HG03469 (cell line): Measurements from ENCODE around the gene OR10G3.
"Not testable (repeated sequence)": the region's sequence is repeated elsewhere in the genome, so short reads cannot be mapped to it uniquely, and the experiment has no call there.

ENCODE experiments used
- ATAC-seq: cut with Tn5 transposase; IDR thresholded peaks from one replicate; pipeline ENCODE4 v1.9.1; 2021; ENCODE audit warnings: mild to moderate bottlenecking, moderate library complexity, moderate number of reproducible peaks; ENCODE audit not compliant: unreplicated experiment

The OR10G3 gene, protein sequence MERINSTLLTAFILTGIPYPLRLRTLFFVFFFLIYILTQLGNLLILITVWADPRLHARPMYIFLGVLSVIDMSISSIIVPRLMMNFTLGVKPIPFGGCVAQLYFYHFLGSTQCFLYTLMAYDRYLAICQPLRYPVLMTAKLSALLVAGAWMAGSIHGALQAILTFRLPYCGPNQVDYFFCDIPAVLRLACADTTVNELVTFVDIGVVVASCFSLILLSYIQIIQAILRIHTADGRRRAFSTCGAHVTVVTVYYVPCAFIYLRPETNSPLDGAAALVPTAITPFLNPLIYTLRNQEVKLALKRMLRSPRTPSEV

DNA sequence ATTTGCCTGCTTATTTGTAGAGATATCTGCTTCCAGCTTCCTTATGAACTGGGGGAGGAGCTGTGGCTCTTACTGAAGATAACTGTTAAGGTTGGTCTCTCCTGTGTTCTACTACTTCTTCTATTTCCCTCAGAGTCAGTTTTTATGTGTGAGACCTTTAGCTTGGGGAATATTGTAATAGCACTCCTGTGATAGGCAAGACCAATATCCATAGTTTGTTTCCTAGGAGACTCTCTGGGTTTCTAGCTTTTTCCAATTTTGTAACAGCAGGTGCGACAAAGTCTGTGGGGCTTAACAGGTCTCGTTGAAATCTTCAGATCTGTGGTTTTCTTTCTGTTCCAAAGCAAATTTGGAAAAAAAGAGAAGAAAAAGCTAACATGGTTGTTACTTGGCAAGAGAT is at the start of gene OR10G3:
OR10G3 (minus strand) TSS at position 101 of the 400 bp plus-strand sequence. CDS start 9,332 bp downstream, outside the sequence.
- no peak for ATAC-seq

DNA sequence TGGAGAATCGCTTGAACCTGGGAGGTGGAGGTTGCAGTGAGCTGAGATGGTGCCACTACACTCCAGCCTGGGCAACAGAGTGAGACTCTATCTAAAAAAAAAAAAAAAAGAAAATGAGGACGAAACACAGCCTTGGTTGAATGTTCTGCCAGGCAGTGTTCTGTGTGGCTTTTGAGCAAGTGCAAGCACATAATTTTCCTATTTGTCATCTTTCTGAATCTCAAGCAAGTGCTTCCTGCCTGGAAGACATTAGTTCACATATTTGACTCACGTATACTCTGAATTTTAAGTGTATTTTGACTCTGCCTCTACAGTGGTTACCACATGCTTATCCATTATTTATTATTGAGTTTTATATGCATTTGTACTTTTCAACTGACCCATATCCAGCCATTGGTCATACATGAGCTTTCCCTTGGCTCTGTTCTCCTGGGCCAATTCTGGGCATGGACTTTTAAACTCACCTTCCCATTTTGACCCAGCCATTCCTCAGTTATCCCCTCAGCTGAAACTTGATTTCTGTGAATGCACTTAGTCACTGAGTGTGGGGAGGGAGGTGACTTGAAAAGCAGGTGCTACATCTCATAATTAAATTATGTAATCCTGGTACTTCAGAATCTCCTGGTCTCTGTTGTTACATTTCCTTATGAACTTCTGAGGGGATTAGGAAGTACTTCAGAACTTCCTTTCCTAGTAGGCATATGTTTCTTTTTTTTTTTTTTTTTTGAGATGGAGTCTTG is 46.8 kb upstream of the OR10G3 start:
- ATAC-seq: no peak

DNA sequence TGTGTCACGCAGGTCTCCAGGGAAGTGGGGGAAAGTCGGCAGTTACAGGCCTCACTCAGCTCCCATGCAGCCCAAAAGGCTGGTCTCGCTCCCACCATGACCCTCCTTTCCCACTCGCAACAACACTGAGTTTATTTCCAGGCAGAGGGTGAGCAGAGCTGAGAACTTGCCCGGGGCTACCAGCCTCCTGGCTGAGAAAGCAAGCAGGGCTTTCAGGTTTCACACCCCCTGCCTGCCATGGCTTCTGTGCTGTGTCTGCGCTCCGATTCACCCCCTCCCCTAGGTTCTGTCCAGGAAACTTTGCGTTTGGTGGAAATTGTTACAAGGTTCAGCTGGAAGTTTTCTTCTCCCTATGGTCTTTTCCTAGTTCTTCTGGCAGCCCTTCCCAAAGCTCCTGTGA is 37.7 kb upstream of the OR10G3 start:
- no peak for ATAC-seq

GRCh38 chr14:21614240-21614639 is 34.4 kb upstream of the OR10G3 start:
- no peak for ATAC-seq

- ATAC-seq: no peak
Observed at GRCh38 chr14:21612324-21612723, 32.4 kb upstream of the OR10G3 start.

DNA sequence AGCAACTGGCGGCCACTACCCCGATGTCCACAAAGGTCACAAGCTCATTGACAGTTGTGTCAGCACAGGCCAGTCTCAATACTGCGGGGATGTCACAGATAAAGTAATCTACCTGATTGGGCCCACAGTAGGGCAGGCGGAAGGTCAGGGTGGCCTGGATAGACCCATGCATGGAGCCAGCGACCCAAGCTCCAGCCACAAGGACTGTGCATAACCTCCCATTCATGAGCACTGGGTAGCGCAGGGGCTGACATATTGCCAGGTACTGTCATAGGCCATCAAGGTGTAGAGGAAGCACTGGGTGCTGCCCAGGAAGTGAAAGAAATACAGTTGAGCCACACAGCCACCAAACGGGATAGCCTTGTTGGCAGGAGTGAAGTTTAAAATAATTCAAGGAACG is 22.3 kb upstream of the OR10G3 start:
- not testable (repeated sequence) for ATAC-seq

GRCh38 chr14:21589317-21589716 is 9.4 kb upstream of the OR10G3 start:
- no peak for ATAC-seq

- ATAC-seq: no peak
Observed at GRCh38 chr14:21575661-21576060, 4.2 kb downstream of the OR10G3 start.

DNA sequence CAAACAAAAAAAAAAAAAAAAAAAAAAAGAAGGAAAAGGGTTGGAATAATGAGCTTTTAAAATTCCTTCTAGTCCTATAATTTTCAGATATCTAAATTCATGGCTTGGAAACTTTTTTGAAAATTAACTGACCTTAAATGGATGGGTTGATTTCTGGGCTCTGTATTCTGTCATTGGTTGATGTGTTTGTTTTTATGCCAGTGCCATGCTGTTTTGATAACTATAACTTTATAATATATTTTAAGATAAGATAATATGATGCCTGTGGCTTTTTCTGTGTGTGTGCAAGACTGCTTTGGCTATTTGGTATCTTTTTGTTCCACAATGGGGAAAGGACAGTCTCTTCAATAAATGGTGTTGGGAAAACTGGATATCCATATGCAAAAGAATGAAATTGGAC is 7.3 kb downstream of the OR10G3 start:
- no peak for ATAC-seq

DNA sequence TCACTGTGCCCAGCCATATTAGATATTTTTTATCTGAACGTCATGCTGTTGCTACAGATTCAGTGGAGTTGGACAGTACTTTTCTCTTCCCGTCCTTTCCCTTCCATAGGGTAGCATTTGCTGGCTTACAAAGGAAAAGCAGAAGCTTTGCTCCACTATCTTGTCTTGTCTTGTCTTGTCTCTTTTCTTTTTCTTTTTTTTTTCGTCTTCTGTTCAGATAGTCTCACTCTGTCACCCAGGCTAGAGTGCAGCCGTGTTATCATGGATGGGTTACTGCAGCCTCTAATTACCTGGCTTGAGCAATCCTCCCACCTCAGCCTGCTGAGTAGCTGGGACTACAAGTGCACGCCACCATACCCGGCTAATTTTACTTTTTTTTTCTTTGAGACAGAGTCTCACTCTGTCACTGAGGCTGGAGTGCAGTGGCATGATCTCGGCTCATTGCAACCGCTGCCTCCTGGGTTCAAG is 21.1 kb downstream of the OR10G3 start:
- ATAC-seq: no peak

GRCh38 chr14:21557084-21557901 is 22.6 kb downstream of the OR10G3 start:
- ATAC-seq: no peak

- ATAC-seq: no peak
Observed at GRCh38 chr14:21556378-21557083, 23.3 kb downstream of the OR10G3 start.

DNA sequence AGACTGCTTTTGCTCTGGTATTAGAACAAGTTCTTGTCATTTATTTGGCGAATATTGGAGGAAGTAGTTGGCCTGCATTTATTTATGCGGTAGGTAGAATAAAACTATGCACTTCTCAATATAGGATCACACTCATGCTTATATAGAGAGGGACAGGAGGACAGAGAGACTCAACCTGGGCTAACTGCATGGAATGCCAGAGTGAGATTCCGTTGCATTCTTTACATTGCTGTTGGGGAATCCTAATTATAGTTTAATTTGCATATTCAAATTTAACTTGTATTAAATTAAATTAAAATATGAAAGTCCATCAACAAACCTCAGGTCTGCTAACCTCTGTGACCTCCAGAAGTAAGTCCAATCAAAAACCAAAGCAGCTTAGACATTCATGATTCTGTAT is 26.6 kb downstream of the OR10G3 start:
- ATAC-seq: no peak

- ATAC-seq: not testable (repeated sequence)
Observed at GRCh38 chr14:21544588-21544987, 35.3 kb downstream of the OR10G3 start.

DNA sequence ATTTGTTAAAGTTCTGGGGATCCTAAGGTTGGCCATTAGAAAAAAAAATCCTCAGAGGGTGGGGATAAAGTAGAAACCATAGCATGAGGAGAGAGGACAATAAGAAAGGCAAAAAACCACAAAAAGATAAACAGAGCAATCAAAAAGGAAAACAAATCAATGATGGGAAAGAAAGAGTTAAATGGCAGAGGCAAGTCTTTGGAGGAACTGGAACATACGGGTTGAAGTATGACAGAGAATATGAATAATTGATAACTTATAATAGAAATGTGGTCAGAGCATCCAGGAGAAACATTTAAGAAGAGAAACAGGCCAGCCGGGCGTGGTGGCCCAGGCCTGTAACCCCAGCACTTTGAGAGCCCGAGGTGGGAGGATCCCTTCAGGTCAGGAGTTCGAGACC is 35.9 kb downstream of the OR10G3 start:
- no peak for ATAC-seq

DNA sequence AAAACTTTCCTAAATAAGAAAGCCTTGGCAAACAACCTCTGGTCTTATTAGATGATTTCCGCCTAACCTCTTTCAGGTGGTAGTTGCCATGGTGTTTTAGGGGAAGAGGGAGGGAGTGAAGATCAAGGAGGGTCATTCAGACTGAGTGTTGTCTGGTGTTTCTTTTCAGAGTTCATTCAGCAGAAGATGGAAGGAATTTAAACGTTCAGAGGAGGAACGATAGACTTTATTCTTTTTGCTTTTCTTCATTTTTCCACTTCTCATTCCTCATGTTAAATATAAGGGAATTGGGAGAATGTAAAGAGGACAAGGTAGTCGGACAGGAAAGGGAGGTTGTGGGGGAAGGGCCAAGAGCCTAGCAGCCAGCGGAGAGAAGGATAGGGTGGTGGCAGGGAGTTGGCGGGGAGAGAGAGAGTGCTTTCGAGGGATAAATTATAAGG is 36.3 kb downstream of the OR10G3 start:
- no peak for ATAC-seq

- ATAC-seq: no peak
Observed at GRCh38 chr14:21541413-21542074, 38.3 kb downstream of the OR10G3 start.

DNA sequence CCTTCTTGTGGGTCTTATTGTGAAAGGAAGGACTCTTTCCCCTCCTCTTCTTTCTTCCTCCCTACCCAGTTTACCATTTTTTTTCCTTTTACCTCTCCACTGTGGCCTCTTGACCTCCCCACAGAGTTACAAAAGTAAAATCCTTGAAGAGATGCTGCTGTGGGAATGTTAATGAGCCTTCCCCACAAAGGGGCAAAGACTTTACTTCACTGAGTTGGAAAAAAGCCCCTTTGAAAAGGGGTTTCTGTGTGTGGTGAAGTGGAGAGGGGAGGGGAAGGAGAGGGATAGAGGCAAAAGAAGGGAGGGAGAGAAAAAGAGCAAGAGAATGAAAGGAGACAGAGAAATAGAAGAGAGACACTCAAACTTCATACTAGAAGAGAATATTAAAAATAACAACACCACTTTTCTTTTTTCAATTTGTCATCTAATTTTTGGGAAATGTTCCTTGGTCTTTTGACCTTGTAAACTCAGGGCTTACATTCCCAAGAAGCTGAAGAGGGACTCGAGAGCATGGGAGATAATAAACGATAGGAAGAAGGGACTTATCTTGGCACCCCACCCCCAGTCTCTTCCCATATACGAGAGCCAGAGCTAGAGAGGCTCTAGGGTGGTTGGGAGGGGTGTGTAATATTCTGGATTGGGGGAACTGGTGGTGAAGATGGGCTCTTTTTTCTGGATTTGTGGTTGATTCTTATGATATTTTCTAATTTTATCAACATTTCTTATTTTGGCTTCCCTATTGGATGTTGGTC is 40.5 kb downstream of the OR10G3 start:
- no peak for ATAC-seq

DNA sequence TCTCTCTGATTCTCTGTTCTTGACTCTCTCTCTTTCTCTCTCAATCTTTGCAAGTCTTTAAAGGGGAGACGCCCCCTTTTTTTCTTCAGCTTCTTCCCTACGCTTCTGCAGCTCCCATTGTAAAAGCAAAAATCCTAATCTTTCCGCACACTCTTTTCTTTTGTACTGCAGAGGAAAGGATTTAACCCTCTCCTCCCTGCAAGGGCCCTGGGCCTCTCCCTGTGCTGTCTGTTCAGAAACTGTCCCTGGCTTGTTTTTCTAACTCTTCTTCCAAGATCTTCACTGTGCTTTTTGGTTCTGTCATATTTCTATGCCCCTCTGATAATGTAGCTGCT is 42.8 kb downstream of the OR10G3 start:
- ATAC-seq: no peak
